HCT116 (cell line): ENCODE results near the gene CD7. TPM values are rescaled to one million over a fixed set of nuclear protein-coding genes. Genes with fewer than 3 reads are reported as not detected.

Source experiments
- ATAC-seq: fragments of 200-7000 bp; cut with Tn5 transposase; 2 replicates; pipeline ENCODE4 v1.9.1; 2020; ENCODE audit warnings: mild to moderate bottlenecking, moderate library complexity
- BruUV-seq: library from RNA; stranded (reverse); fragments of 400-500 nt; replicated peaks from 2 replicates; lab custom pipeline; 2021; lab: Mats Ljungman, UMichigan
- CTCF ChIA-PET: fragments of 300-600 bp; sonication (Branson Sonifier 250); formaldehyde crosslinking; loops from one replicate; lab custom pipeline; 2021; ENCODE audit warnings: antibody characterized with exemption; lab: Charles Lee
- POLR2A ChIA-PET: fragments of 300-600, 350-600 bp; sonication (Branson Sonifier 250); formaldehyde crosslinking; loops from one replicate; lab custom pipeline; 2021; ENCODE audit warnings: antibody characterized with exemption; lab: Charles Lee
- RAD21 ChIA-PET, 2 experiments: fragments of 300-600 bp; sonication (Branson Sonifier 250); formaldehyde crosslinking; loops; one replicate each; lab custom pipeline; 2023; ENCODE audit warnings: low total read pairs in 2 of 2; ENCODE audit not compliant: uncharacterized antibody in 2 of 2, unreplicated experiment in 2 of 2, low non-redundant PET in 1 of 2; lab: Charles Lee
- DNase-seq: peaks from one replicate; pipeline ENCODE4 v3.0.0-alpha.2; 2010; ENCODE audit warnings: low read depth, low spot score
- H2AFZ ChIP-seq: fragments of 200-600 bp; shearing (Covaris generic), sonication (generic); 2 replicates; pipeline ENCODE4 v1.6.1; 2017; ENCODE audit warnings: low read depth, mixed run types, mixed read lengths, antibody characterized with exemption, low read length; ENCODE audit not compliant: poor library complexity, severe bottlenecking
- H3K27ac ChIP-seq: 2 replicates; pipeline ENCODE4 v1.5.1; 2012; ENCODE audit warnings: low read depth, low read length
- H3K27me3 ChIP-seq: fragments of 200-600 bp; sonication (generic); 2 replicates; pipeline ENCODE4 v1.6.1; 2016; ENCODE audit warnings: mixed run types, low read length, mixed read lengths; ENCODE audit not compliant: insufficient read depth
- H3K36me3 ChIP-seq, 2 experiments: fragments of 200-500 bp in 1 of 2; fragments of 200-600 bp in 1 of 2; sonication (Bioruptor generic) in 1 of 2; sonication (generic) in 1 of 2; 2 replicates each; pipeline versions ENCODE4 v1.5.1 to v1.6.1; 2014 to 2016; ENCODE audit warnings: low read length in 2 of 2, inconsistent platforms in 1 of 2, mixed read lengths in 1 of 2, mixed run types in 1 of 2; ENCODE audit not compliant: insufficient read depth in 2 of 2, control insufficient read depth in 1 of 2
- H3K4me1 ChIP-seq, 2 experiments: fragments of 200-600 bp in 1 of 2; sonication (generic) in 1 of 2; 2 replicates each; pipeline versions ENCODE4 v1.5.1 to v1.6.1; 2012 to 2017; ENCODE audit warnings: low read length in 2 of 2, inconsistent platforms in 1 of 2, mild to moderate bottlenecking in 1 of 2, mixed read lengths in 1 of 2, mixed run types in 1 of 2, moderate library complexity in 1 of 2; ENCODE audit not compliant: insufficient read depth in 2 of 2, control insufficient read depth in 1 of 2
- H3K4me2 ChIP-seq: fragments of 200-600 bp; sonication (generic); 2 replicates; pipeline ENCODE4 v1.6.1; 2017; ENCODE audit warnings: mixed run types, low read length, mixed read lengths
- H3K4me3 ChIP-seq, 2 experiments: fragments of 200-600 bp in 1 of 2; sonication (generic) in 1 of 2; replicated peaks in 1 of 2; 2 replicates each; pipeline ENCODE4 v1.5.1; 2011 to 2016; ENCODE audit warnings: low read length in 2 of 2, control low read depth in 1 of 2, low read depth in 1 of 2, mild to moderate bottlenecking in 1 of 2, mixed read lengths in 1 of 2, mixed run types in 1 of 2
- H3K79me2 ChIP-seq: fragments of 200-600 bp; sonication (generic); 2 replicates; pipeline ENCODE4 v1.6.1; 2017; ENCODE audit warnings: mild to moderate bottlenecking, mixed run types, low read length, moderate library complexity, mixed read lengths; ENCODE audit not compliant: insufficient read depth
- H3K9ac ChIP-seq: fragments of 200-600 bp; sonication (generic); 2 replicates; pipeline ENCODE4 v1.6.1; 2016; ENCODE audit warnings: low read length, mixed read lengths
- H3K9me2 ChIP-seq: fragments of 200-600 bp; sonication (generic), shearing (Covaris generic); 2 replicates; pipeline ENCODE4 v1.6.1; 2017; ENCODE audit warnings: mixed run types, mild to moderate bottlenecking, moderate library complexity; ENCODE audit not compliant: insufficient read depth
- H3K9me3 ChIP-seq, 2 experiments: fragments of 200-500 bp in 1 of 2; fragments of 200-600 bp in 1 of 2; sonication (Bioruptor generic) in 1 of 2; sonication (generic) in 1 of 2; 2 replicates each; pipeline ENCODE4 v1.6.1; 2014 to 2017; ENCODE audit warnings: low read length in 2 of 2, mixed read lengths in 2 of 2, inconsistent platforms in 1 of 2, low read depth in 1 of 2, mild to moderate bottlenecking in 1 of 2, mixed run types in 1 of 2, moderate library complexity in 1 of 2; ENCODE audit not compliant: control insufficient read depth in 1 of 2, insufficient read depth in 1 of 2
- H4K20me1 ChIP-seq: fragments of 200-600 bp; sonication (generic), shearing (Covaris generic); 2 replicates; pipeline ENCODE4 v1.6.1; 2017; ENCODE audit warnings: mixed run types, mild to moderate bottlenecking, moderate library complexity; ENCODE audit not compliant: insufficient read depth
- ATF3 ChIP-seq: IDR thresholded peaks from 2 replicates; pipeline ENCODE4 v1.6.1; 2012
- CEBPB ChIP-seq: IDR thresholded peaks from 2 replicates; pipeline ENCODE4 v1.6.1; 2012; ENCODE audit warnings: low read depth
- CTCF ChIP-seq, 3 experiments: fragments of 200-600 bp in 1 of 3; sonication (generic) in 1 of 3; IDR thresholded peaks in 2 of 3; conservative IDR thresholded peaks in 1 of 3; 2 replicates each; pipeline ENCODE4 v1.5.1; 2012 to 2017; ENCODE audit warnings: low read depth in 2 of 3, low read length in 2 of 3, antibody characterized with exemption in 1 of 3, borderline replicate concordance in 1 of 3, control low read depth in 1 of 3, mild to moderate bottlenecking in 1 of 3, mixed read lengths in 1 of 3, mixed run types in 1 of 3, moderate library complexity in 1 of 3; ENCODE audit not compliant: insufficient read depth in 1 of 3
- ELF1 ChIP-seq: IDR thresholded peaks from 2 replicates; pipeline ENCODE4 v1.6.1; 2012; ENCODE audit warnings: low read depth, borderline replicate concordance
- EZH2 ChIP-seq: fragments of 200-600 bp; sonication (generic); IDR thresholded peaks from 2 replicates; pipeline ENCODE4 v1.6.1; 2017; ENCODE audit warnings: antibody characterized with exemption, mixed run types
- EZH2phosphoT487 ChIP-seq: fragments of 200-600 bp; IDR thresholded peaks from 2 replicates; pipeline ENCODE4 v1.6.1; 2018; ENCODE audit warnings: antibody characterized with exemption, borderline replicate concordance
- FOSL1 ChIP-seq: IDR thresholded peaks from 2 replicates; pipeline ENCODE4 v1.6.1; 2012; ENCODE audit warnings: low read depth
- JUND ChIP-seq: IDR thresholded peaks from 2 replicates; pipeline ENCODE4 v1.6.1; 2012
- MAX ChIP-seq: IDR thresholded peaks from 2 replicates; pipeline ENCODE4 v1.6.1; 2012
- POLR2AphosphoS5 ChIP-seq: IDR thresholded peaks from 2 replicates; pipeline ENCODE4 v1.6.1; 2011; ENCODE audit warnings: mild to moderate bottlenecking, low read depth, low read length, moderate library complexity
- RAD21 ChIP-seq: IDR thresholded peaks from 2 replicates; pipeline ENCODE4 v1.6.1; 2012; ENCODE audit warnings: low read depth, mild to moderate bottlenecking
- SP1 ChIP-seq: IDR thresholded peaks from 2 replicates; pipeline ENCODE4 v1.6.1; 2012; ENCODE audit warnings: low read depth
- TCF7L2 ChIP-seq: IDR thresholded peaks from 2 replicates; pipeline ENCODE4 v1.7.0; 2011; ENCODE audit warnings: borderline replicate concordance, inconsistent platforms; ENCODE audit not compliant: insufficient read depth, insufficient read length; ENCODE audit errors: extremely low read depth
- YY1 ChIP-seq: IDR thresholded peaks from 2 replicates; pipeline ENCODE4 v1.6.1; 2011; ENCODE audit warnings: low read length, low read depth, moderate library complexity, mild to moderate bottlenecking; ENCODE audit not compliant: insufficient replicate concordance; ENCODE audit errors: extremely low read depth
- ZBTB33 ChIP-seq: IDR thresholded peaks from 2 replicates; pipeline ENCODE4 v1.6.1; 2011; ENCODE audit warnings: mild to moderate bottlenecking, low read length, moderate library complexity; ENCODE audit not compliant: insufficient replicate concordance; ENCODE audit errors: extremely low read depth
- ZFX ChIP-seq: fragments of 450-650 bp; IDR thresholded peaks from 2 replicates; pipeline ENCODE4 v1.6.1; 2017
- intact Hi-C: fragments of 100-400 bp; cut with micrococcal nuclease; formaldehyde crosslinking; loops from 2 replicates; pipeline ENCODE4 v1.10.0; 2022
- total RNA-seq: library from RNA; stranded (reverse); gene quantifications from one replicate; pipeline ENCODE4 v1.2.1, GENCODE V29; 2021; ENCODE audit not compliant: unreplicated experiment

Gene CD7
- total RNA-seq, 1 experiment from 2014 or later: 0.61 TPM

- peaks cover 8 to 25% of the 10 kb centered on the region in 2 experiments for H3K4me1 ChIP-seq
- no TSS peak for BruUV-seq
- no peak overlapping the region for H3K9ac ChIP-seq
- no peaks in the 10 kb centered on the region for H3K79me2 ChIP-seq
- intact Hi-C loops: no loop called here
- H3K9me2 ChIP-seq: no peaks in the 10 kb centered on the region
- no peak overlapping the region for H3K27ac ChIP-seq
- DNase-seq (no peak), ATAC-seq (no peak)
- POLR2A ChIA-PET: interaction anchor here (0.7 kb wide), 1 partner anchor 48 kb away, joined by 3 read pairs; no protein-coding TSS in a partner anchor
- no peaks in the 10 kb centered on the region for H3K9me3 ChIP-seq
- H3K4me3 ChIP-seq: no peak overlapping the region
- no peak overlapping the region for H3K4me2 ChIP-seq
- no peaks in the 10 kb centered on the region for H4K20me1 ChIP-seq
- CTCF ChIA-PET: interaction anchor here (1.5 kb wide), 1 partner anchor 313 kb away, joined by 3 read pairs; the partner anchor contains the start of gene RAC3
- H3K36me3 ChIP-seq: no peaks in the 10 kb centered on the region
- TF ChIP-seq SP1 (no peak), EZH2phosphoT487 (no peak), ZBTB33 (no peak), ZFX (no peak), YY1 (no peak), JUND (no peak), TCF7L2 (no peak), ELF1 (no peak), CEBPB (no peak), POLR2AphosphoS5 (no peak), FOSL1 (no peak), ATF3 (no peak), RAD21 (no peak), CTCF (IDR thresholded peaks at IDR 0.05 in 2 of 3, conservative IDR thresholded peaks at IDR 0.05 in 1 of 3; ENCODE audit: borderline replicate concordance in 1 of 3, insufficient read depth in 1 of 3, low read depth in 2 of 3, low read length in 2 of 3) (no peak), MAX (no peak), EZH2 (no peak)
- RAD21 ChIA-PET: interaction anchor here in 1 of 2 experiments (0.7 kb wide), 1 partner anchor 72 kb away, joined by 4 read pairs; no protein-coding TSS in a partner anchor
- H2AFZ ChIP-seq: no peak overlapping the region
- H3K27me3 ChIP-seq: no peaks in the 10 kb centered on the region
These were observed 26.9 kb upstream of the CD7 start for GRCh38 chr17:82344175-82344907.
